Measurements from ENCODE around the gene WDFY4.

DNA sequence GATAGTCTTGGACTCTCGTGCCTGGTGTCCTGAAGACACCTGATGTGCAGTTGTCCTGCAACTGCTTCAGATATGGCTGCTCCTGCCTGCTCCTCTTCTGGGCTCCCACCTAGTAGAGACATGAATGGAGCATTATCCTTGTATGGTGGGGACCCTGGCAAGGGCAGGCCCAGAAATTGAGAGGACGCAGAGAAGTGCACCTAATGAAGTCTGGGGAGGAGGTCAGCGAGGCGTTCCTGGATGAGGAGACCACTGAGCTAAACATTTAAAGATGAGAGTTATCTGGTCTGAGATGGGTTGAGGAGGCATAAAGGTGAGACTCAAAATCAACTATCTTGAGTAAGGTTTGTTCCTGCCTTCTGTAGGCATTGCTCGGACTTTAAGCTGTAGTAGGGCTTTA is 66.3 kb downstream of the WDFY4 start:
- no peak for TF ChIP-seq BHLHE40 (IDR thresholded peaks at IDR 0.05; ENCODE audit: borderline replicate concordance)
- no peak for TF ChIP-seq TARDBP (IDR thresholded peaks at IDR 0.05)
- no peak for TF ChIP-seq HDGF (IDR thresholded peaks at IDR 0.05; ENCODE audit: borderline replicate concordance)
- TF ChIP-seq FOXA1 (IDR thresholded peaks at IDR 0.05), result no peak

Data from HEK293T (cell line).